SJCRH30 (cell line): ENCODE data around the gene TMC6. TPM values are rescaled to one million over a fixed set of nuclear protein-coding genes. Genes with fewer than 3 reads are reported as not detected.

Experiments
- DNase-seq, 2 experiments: peaks; one replicate each; pipeline ENCODE4 v3.0.0-alpha.2; 2015 to 2020
- H3K27ac ChIP-seq: fragments of 250-450 bp; sonication (Bioruptor Pico); 2 replicates; pipeline ENCODE4 v1.5.1; 2020; ENCODE audit warnings: mild to moderate bottlenecking, moderate library complexity
- H3K27me3 ChIP-seq: fragments of 250-450 bp; sonication (Bioruptor Pico); 2 replicates; pipeline ENCODE4 v1.5.1; 2020; ENCODE audit warnings: mild to moderate bottlenecking, moderate library complexity
- H3K36me3 ChIP-seq: fragments of 250-450 bp; sonication (Bioruptor Pico); 2 replicates; pipeline ENCODE4 v1.5.1; 2020; ENCODE audit warnings: mild to moderate bottlenecking, moderate library complexity
- H3K4me1 ChIP-seq: fragments of 250-450 bp; sonication (Bioruptor Pico); 2 replicates; pipeline ENCODE4 v1.5.1; 2020; ENCODE audit warnings: mild to moderate bottlenecking, moderate library complexity
- H3K4me3 ChIP-seq: fragments of 250-450 bp; sonication (Bioruptor Pico); 2 replicates; pipeline ENCODE4 v1.5.1; 2020; ENCODE audit warnings: mild to moderate bottlenecking, moderate library complexity
- H3K9me3 ChIP-seq: fragments of 250-450 bp; sonication (Bioruptor Pico); replicated peaks from 2 replicates; pipeline ENCODE4 v1.5.1; 2020; ENCODE audit warnings: mild to moderate bottlenecking, moderate library complexity
- total RNA-seq: library from RNA; depleted of rRNA; stranded (reverse); fragments of >200 nt; shearing (Covaris generic); gene quantifications from 2 replicates; pipeline ENCODE4 v1.2.3, GENCODE V29; 2014

The TMC6 gene
- total RNA-seq, 1 experiment from 2014 or later: 23.2 TPM

DNA sequence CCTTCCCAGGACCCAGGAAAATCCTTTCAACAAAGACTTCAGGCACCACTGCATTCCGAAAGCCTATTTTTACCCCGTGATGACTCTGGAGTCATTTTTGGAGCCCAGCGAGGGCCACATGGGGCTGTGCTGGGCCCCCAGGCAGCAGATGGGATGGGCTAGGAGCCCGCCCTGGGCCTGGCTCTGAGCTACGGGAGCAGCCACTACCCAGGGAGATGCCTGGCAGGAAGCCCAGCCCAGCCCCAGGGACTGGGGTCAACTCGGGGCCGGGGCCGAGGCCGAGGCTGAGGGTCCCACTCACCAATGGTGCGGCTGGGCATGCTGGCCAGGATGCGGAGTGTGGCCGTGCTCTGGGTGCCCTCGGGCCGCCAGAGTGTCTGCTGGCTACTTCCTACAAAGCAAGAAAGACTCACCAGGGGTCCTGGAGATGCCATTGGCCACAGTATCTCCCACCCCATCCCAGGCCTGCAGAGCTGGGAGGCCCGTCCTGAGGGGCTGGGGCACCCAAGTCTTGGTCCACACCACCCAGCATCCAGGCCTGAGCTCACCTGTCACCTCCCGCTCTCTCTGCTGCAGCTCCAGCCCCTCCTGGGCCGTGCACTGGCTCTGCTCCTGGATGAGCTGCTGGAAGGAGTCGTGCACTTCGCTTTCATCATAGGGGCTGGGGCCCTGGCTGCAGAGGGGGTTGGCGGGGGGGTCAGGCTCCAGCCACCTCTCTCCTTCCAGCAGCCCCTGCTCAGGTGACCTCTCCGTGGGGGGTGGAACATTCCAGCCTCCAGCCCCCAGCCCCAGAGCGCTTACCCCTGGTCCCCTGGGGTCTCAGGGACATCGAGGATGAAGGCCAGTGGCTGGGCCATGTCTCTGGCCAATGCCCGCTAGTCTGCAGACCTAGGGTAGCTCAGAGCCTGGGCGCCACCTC is 2.3 kb downstream of the TMC6 start:
- Histone ChIP-seq H3K27ac (peak overlapping the region; percentile 24; the same call in 1 of the 2 replicates), H3K36me3 (peaks cover 6% of the 10 kb centered on the region; the same call in 1 of the 2 replicates), H3K9me3 (no peaks in the 10 kb centered on the region), H3K4me1 (peaks cover 27% of the 10 kb centered on the region), H3K4me3 (no peak overlapping the region; the same call in 1 of the 2 replicates), H3K27me3 (no peaks in the 10 kb centered on the region)
- DNase-seq: peak; percentile 68 to 78

DNA sequence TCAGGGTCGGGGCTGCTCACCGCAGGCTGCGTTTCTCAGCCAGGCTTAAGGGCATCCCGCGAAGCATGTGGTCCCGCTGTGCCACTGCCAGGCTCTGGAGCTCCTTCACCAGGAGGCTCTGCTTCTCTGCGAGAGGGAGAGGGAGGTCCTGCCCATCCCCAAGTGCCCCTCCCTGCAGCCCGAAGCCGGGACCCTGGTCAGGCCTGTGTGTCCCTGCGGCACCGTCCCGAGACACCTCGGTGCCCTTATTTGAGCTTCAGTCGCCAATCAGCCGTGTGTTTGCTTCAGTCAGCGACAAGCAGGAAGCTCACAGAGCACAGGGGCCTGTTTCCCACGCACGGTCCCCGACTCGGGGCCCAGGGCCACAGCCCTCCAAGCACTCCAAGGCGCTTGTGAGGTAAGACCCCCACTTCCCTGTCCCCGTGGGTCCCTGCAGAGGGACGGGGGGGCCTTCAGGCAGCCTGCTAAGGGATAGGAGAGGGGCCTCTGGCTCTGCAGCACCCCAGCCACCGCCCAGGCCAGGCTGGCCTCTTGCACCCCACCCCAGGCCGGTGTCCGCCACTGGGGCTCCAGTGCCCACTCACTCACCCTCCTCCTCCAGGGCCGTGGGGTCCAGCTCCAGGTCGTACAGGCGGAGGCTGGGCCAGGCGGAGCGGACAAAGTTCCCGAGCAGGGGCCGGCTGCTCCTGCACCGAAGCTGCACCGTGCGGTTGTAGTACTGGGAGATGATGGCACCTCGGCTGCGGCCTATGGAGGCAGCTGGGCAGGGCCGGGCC is 3.2 kb downstream of the TMC6 start:
- H3K4me3 ChIP-seq: no peak overlapping the region; the same call in 1 of the 2 replicates
- H3K27me3 ChIP-seq: no peaks in the 10 kb centered on the region
- DNase-seq: no peak
- no peaks in the 10 kb centered on the region for H3K9me3 ChIP-seq
- peaks cover 25% of the 10 kb centered on the region for H3K4me1 ChIP-seq
- H3K27ac ChIP-seq: peak overlapping the region; percentile 24; the same call in 1 of the 2 replicates
- H3K36me3 ChIP-seq: peaks cover 6% of the 10 kb centered on the region; the same call in 1 of the 2 replicates

DNA sequence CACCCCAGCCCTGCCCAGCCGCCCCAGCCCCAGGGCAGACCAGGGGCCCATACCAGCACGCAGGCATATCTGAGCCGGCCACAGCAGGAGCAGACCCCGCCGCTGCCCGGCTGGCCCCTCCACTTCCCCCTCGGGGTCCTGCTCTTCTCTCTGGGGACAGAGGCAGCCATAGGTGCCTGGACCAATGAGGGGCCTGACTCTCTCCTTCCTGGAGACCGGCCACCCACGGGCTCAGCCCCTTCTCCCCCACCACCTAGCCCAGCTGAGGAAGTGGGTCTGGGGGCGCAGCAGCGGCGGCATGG is 3.8 kb downstream of the TMC6 start:
- Histone ChIP-seq H3K4me1 (peaks cover 23% of the 10 kb centered on the region), H3K9me3 (no peaks in the 10 kb centered on the region), H3K27me3 (no peaks in the 10 kb centered on the region), H3K4me3 (no peak overlapping the region), H3K36me3 (peaks cover 6% of the 10 kb centered on the region; the same call in 1 of the 2 replicates), H3K27ac (no peak overlapping the region)
- DNase-seq: no peak

DNA sequence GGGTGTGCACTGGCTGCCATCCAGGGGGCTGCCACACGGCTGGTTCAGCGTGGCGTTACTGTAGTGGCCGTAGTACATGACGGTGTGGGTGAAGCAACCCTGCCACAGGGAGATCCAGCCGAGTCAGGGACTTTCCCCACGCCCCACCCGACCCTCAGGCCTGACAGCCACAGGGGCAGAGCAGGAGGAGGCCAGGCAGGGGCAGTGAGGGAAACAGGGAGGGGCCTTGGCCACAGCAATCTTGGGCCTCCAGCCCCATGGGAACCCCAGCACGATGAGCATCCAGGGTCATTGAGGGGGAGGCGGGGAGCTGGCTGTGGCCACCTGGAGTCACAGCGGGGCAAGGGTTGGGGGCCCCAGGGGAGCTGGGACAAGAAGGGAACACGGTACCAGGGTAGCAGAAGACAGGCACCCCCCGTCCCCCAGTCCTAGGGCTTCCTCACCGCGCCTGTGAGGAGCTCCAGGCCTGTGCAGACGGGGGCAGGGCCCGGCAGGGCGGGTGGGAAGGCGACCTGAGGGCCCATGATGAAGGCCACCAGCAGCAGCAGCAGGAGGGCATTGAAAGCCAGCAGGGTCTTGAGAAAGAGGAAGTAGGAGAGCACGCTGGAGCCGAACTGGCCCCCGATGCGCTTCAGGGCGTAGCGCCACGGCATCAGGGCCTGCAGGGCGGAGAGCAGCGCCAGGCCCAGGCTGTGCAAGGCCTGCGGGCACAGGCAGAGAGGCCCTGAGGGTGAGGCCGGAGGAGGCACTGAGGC is 4.3 kb downstream of the TMC6 start:
- DNase-seq: no peak
- H3K9me3 ChIP-seq: no peaks in the 10 kb centered on the region
- H3K4me3 ChIP-seq: no peak overlapping the region
- no peaks in the 10 kb centered on the region for H3K27me3 ChIP-seq
- H3K36me3 ChIP-seq: peaks cover 6% of the 10 kb centered on the region; the same call in 1 of the 2 replicates
- H3K27ac ChIP-seq: no peak overlapping the region
- peaks cover 23% of the 10 kb centered on the region for H3K4me1 ChIP-seq

DNA sequence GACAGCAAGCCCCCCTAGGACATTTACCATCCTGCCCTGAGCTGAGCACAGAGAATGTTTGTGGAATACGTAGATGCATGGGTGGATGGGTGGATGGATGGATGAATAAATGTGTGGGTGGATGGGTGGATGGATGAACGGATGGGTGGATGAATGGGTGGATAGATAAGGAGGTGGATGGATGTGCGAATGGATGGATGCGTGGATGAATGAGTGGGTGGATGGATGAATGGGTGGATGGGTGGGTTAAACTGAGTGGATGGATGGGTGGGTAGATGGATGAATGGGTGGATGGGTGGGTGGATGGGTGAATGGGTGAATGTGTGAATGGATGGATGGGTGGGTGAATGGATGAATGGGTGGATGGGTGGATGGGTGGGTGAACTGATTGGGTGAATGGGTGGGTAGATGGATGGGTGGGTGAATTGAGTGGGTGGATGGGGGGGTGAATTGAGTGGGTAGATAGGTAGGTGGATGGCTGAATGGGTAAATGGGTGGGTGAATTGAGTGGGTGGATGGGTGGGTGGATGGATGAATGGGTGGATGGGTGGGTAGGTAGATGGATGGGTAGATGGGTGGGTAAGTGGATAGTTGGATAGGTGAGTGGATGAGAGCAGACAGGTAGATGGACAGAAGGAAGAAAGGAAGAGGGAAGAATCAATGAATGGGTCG is 5.2 kb downstream of the TMC6 start:
- Histone ChIP-seq H3K4me3 (no peak overlapping the region), H3K4me1 (peaks cover 21% of the 10 kb centered on the region), H3K9me3 (no peaks in the 10 kb centered on the region), H3K27me3 (no peaks in the 10 kb centered on the region), H3K27ac (no peak overlapping the region), H3K36me3 (peaks cover 6% of the 10 kb centered on the region; the same call in 1 of the 2 replicates)
- DNase-seq: no peak

DNA sequence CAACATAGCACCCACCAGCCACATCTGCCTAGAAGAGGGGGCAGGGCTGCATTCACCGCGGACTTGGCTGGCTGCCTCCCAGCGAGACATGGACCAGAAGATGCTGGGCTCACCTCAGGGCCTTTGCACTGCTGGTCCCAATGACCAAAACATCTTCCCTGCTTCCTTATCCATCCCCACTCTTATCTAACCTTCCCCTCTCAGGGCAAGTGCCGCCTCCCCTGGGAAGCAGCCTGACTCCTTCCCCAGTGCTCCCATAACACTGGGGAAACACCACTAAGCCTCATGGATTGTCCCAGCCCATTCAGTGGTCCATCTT is 5.7 kb downstream of the TMC6 start:
- no peak overlapping the region for H3K27ac ChIP-seq
- peaks cover 21% of the 10 kb centered on the region for H3K4me1 ChIP-seq
- H3K36me3 ChIP-seq: peaks cover 6% of the 10 kb centered on the region; the same call in 1 of the 2 replicates
- H3K27me3 ChIP-seq: no peaks in the 10 kb centered on the region
- H3K4me3 ChIP-seq: no peak overlapping the region
- DNase-seq: no peak
- H3K9me3 ChIP-seq: no peaks in the 10 kb centered on the region

DNA sequence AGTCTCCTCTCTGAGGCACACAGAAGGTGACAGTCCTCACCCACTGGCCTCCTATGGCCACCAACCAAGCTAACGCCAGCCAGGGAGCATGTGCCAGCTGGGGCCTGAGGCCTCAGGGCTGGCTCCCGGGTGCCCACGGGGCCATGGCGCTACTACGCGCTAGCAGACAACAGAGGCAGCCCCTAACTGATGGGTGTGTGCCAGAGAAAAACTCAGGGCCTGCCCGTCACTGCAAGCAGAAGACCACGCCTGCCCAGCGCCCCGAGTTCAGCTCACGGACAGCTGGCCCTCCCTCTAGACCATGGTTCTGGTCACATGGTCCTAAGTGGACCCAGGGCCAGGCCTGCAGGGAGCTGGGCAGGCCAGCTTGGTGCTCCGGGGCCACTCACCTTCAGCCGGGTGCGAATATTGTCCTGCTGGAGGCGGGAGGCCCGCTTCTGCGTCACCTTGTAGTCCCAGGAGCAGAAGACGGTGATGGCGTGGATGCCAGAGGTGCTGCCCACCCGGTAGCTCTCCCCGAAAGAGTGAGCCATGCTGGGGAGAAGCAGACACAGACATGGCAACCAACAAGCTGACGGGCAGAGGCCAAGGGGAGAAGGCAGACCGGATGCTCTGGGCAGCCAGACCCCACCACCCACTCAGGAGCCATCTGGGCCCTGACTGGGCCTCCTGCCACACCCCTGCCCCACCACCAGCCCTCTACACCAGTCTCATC is 6.2 kb downstream of the TMC6 start:
- peaks cover 6% of the 10 kb centered on the region; the same call in 1 of the 2 replicates for H3K36me3 ChIP-seq
- no peak overlapping the region for H3K4me3 ChIP-seq
- no peak for DNase-seq
- no peaks in the 10 kb centered on the region for H3K9me3 ChIP-seq
- H3K27ac ChIP-seq: no peak overlapping the region
- no peaks in the 10 kb centered on the region for H3K27me3 ChIP-seq
- peaks cover 21% of the 10 kb centered on the region for H3K4me1 ChIP-seq

DNA sequence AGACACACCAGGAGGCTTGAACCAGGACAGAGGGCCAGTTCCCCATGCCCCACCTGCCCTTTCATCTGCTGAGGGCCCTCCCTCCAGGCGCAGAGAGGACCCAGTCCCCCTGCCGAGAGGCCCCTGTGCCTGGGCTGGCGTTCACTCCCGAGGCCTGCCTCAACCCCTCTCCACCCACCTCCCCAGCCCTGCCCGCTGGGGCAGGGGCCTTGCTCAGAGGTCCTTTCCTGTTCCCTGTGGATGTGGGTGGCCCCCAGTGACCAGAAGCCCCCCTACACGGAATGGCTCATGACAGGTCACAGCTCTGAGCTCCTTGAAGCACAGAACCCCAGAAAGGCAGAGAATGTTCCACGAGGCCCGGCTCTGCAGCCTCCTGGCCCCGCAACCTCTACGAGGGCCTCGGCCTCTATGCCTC is 6.7 kb downstream of the TMC6 start:
- no peaks in the 10 kb centered on the region for H3K27me3 ChIP-seq
- no peak overlapping the region for H3K27ac ChIP-seq
- no peak overlapping the region for H3K4me3 ChIP-seq
- no peak for DNase-seq
- H3K4me1 ChIP-seq: peaks cover 16% of the 10 kb centered on the region
- no peaks in the 10 kb centered on the region for H3K9me3 ChIP-seq
- peaks cover 6% of the 10 kb centered on the region; the same call in 1 of the 2 replicates for H3K36me3 ChIP-seq

DNA sequence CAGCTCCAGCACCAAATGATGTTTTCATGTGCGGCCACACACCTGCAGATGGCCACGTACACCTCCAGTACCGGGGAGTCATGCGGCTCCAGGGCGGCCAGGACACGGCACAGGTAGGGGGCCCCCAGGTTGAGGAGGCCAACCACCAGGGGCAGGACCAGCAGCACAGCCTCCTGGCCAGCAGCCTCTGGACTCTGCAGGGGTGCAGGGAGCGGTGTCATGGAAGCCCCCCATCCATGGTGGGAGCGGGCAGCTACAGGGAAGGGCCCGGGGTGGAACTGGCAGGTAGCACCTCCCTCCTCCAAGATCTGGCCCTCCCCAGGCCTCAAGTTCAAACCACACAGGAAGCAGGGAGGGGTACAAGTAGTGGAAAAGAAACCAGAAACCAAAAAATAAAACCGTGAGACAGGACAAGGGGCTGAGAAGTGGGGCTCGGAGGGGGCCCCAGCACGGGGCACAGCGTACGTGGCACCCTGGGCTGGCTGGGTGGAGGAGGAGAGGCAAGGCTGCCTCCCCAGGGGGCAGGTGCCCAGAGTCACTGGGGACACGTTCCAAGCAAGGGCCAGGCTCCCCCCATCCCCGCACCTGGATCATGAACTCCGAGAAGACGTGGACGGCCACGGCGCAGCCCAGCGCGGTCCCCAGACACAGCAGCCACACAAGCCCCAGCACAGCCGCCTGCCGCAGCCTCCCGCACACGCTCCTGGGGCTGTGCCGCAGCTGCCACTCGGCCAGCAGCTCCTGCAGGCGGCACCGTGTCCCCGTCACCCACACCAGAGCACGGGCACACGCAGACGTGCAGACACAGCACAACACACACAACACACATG is 7.4 kb downstream of the TMC6 start:
- peaks cover 6% of the 10 kb centered on the region; the same call in 1 of the 2 replicates for H3K36me3 ChIP-seq

DNA sequence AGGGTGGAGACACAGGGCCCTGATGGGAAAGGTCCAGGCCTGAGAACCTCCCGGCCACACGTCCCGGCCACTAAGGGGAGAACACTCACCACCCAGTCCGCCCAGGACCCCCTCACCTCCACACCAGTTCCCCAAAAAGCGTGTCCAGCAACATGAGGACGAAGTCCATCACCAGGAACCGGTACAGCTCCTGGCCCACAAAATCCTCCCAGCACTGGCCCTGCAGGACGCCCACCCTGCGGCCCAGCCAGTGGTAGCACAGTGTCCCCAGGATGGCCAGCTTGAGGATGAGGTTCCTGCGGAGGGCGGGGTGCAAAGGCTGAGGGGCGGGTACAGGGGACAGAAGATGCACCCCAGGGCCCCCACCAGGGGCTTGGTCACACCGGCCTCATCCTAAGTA is 8.0 kb downstream of the TMC6 start:
- no peak overlapping the region for H3K4me3 ChIP-seq
- H3K27me3 ChIP-seq: no peaks in the 10 kb centered on the region
- H3K9me3 ChIP-seq: no peaks in the 10 kb centered on the region
- peaks cover 3% of the 10 kb centered on the region for H3K4me1 ChIP-seq
- no peak overlapping the region for H3K27ac ChIP-seq
- no peak for DNase-seq
- H3K36me3 ChIP-seq: peaks cover 6% of the 10 kb centered on the region; the same call in 1 of the 2 replicates

More for the DNA sequence above, 7.4 kb downstream of the TMC6 start:
- no peaks in the 10 kb centered on the region for H3K27me3 ChIP-seq
- no peaks in the 10 kb centered on the region for H3K9me3 ChIP-seq
- peaks cover 10% of the 10 kb centered on the region for H3K4me1 ChIP-seq
- H3K4me3 ChIP-seq: no peak overlapping the region
- H3K27ac ChIP-seq: no peak overlapping the region
- DNase-seq: no peak

DNA sequence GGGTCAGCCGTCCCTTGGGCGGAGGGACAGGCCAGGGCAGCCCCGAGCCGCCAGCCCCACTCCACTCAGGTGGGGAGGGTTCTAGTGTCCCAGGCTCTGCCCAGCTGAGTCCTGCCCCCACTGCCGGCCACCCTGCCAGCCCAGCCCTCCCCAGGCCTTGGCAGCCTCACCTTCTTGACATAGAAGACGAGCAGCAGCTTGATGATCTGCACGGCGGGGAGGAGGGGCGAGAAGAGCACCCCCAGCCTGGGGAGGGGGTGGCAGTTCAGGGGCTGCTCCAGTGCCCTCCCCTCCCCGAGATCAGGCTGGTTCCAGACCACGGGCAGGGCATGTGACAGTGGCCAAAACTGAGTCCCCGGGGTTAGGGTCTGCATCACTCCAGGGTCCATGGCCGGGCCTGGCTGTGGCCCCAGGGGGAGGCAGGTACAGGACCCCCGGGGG is 9.7 kb downstream of the TMC6 start:
- no peak for DNase-seq
- no peaks in the 10 kb centered on the region for H3K4me1 ChIP-seq
- peaks cover 6% of the 10 kb centered on the region; the same call in 1 of the 2 replicates for H3K36me3 ChIP-seq
- no peak overlapping the region for H3K27ac ChIP-seq
- H3K4me3 ChIP-seq: no peak overlapping the region
- H3K27me3 ChIP-seq: no peaks in the 10 kb centered on the region
- H3K9me3 ChIP-seq: no peaks in the 10 kb centered on the region

DNA sequence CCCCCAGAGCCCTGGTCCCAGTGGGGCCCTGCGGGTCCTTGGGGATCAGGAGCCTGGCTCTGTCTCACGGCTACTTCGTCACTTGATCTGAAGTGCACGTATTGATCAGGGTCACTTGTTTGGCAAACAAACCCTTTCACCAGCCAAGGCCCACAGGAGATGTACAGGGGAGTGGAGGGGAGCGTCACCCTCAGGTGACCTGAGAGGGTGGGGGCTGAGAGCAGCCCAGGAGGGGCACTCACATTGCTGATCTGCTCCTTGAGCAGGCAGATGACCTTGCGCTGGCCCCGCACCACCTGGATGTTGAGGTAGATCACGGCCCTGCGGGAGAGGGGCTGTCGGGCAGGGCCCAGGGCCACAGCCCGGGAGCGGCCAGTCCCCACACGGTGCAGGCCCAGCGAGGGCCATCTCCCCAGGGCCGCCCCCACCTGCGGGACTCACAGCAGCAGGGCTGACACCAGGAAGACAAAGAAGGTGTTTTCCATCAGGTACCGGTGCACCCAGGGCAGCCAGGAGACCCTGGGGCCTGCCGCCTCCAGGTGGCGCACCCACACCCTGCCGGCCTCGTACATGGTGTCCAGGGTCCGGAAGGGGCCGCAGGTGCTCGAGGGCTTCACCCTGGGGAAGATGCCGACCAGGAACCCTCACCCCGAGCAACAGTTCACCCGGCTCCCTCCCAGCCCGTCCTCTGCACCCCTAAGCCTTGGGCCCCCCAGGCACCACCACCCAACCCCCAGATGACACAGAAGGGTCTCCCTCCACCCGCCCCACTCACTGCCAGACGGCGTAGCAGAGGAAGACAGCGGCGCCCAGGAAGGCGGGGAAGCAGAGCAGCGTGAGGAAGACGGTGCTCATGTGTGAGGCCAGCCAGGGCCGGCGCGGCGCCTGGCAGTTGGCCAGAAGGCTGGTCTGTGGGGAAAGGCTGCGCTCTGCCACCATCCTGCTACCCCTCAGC is 11.3 kb downstream of the TMC6 start:
- H3K27ac ChIP-seq: no peak overlapping the region

More for the DNA sequence above, 11.3 kb downstream of the TMC6 start:
- Histone ChIP-seq H3K9me3 (no peaks in the 10 kb centered on the region), H3K36me3 (peaks cover 3% of the 10 kb centered on the region; the same call in 1 of the 2 replicates), H3K4me1 (peaks cover 2% of the 10 kb centered on the region; the same call in 1 of the 2 replicates), H3K4me3 (no peak overlapping the region), H3K27me3 (no peaks in the 10 kb centered on the region)
- no peak for DNase-seq
